Measurements from ENCODE around the gene SLC2A14.
"Not testable (repeated sequence)": the region's sequence is repeated elsewhere in the genome, so short reads cannot be mapped to it uniquely, and the experiment has no call there.

Gene SLC2A14

DNA sequence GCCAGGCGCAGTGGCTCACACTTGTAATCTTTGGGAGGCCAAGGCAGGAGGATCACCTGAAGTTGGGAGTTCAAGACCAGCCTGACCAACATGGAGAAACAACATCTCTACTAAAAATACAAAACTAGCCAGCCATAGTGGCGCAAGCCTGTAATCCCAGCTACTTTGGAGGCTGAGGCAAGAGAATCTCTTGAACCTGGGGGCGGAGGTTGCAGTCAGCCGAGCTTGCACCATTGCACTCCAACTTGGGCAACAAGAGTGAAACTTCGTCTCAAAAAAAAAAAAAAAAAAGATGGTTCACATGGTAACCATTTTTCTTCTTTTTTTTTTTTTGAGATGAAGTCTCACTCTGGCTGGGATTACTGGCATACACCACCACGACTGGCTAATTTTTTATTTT lies 35.3 kb downstream of the SLC2A14 start:
- TF ChIP-seq, protein P1, sequence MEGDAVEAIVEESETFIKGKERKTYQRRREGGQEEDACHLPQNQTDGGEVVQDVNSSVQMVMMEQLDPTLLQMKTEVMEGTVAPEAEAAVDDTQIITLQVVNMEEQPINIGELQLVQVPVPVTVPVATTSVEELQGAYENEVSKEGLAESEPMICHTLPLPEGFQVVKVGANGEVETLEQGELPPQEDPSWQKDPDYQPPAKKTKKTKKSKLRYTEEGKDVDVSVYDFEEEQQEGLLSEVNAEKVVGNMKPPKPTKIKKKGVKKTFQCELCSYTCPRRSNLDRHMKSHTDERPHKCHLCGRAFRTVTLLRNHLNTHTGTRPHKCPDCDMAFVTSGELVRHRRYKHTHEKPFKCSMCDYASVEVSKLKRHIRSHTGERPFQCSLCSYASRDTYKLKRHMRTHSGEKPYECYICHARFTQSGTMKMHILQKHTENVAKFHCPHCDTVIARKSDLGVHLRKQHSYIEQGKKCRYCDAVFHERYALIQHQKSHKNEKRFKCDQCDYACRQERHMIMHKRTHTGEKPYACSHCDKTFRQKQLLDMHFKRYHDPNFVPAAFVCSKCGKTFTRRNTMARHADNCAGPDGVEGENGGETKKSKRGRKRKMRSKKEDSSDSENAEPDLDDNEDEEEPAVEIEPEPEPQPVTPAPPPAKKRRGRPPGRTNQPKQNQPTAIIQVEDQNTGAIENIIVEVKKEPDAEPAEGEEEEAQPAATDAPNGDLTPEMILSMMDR (conservative IDR thresholded peaks at IDR 0.05; ENCODE audit: low read depth, low read length), result no peak
- DNase-seq (ENCODE audit: low read depth), result no peak
- no peak overlapping the region for H3K4me3 ChIP-seq (ENCODE audit: low read length)

DNA sequence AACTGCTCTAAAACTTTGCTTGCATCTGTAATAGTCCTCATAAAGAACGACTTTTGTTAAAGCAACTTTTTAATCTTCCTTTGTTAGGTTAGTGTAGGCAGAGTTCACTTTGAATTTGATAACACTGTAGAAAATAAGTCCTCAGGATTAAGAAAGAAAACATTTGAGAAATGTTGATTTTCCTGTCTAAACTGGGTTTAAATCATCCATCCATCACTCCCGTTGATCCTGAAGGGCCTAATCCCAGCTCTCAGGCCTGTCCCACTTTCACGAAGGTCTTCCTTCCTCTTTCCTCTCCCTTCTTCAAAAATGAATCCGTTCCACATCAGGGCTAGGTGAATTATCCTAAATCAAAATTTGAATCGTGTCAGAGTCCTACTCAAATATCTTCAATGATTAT lies 36.9 kb downstream of the SLC2A14 start:
- DNase-seq (ENCODE audit: low read depth), result no peak
- H3K4me3 ChIP-seq (ENCODE audit: low read length), result no peak overlapping the region
- TF ChIP-seq, protein P1 (conservative IDR thresholded peaks at IDR 0.05; ENCODE audit: low read depth, low read length), result no peak

DNA sequence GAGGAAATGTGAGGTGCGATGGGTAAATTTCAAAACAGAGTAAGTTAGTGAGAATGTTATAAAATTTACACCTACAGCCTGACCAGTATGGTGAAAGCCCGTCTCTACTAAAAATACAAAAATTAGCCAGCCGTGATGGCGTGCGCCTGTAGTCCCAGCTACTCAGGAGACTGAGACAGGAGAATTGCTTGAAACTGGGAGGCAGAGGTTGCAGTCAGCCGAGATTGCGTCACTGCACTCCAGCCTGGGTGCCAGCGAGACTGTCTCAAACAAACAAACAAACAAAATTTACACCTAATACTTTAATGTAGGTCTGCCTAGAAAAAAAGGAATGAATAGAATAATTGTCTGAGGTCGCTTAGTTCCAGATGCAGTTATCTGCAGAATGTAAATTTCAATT lies 37.6 kb downstream of the SLC2A14 start:
- no peak for DNase-seq (ENCODE audit: low read depth)
- no peak overlapping the region for H3K4me3 ChIP-seq (ENCODE audit: low read length)
- TF ChIP-seq, protein P1 (conservative IDR thresholded peaks at IDR 0.05; ENCODE audit: low read depth, low read length), result no peak

DNA sequence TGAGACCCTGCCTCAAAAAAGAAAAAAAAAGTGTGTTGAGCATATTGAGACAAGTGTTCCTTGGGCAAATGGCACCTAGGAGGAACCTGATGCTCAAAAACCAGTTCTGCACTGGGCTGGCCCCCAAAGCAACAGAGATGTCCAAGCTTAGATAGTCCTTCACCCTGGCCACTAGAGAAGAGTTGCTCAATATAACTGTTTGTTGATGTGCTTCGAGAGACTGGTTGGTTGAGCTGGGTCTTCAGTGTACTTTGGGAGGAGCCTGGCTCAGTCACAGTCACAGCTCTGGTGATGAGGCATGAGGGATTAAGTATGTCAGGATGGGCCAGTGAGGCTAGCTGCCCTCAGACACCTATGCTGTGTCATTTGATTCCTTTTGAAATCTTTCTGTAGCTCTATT lies 38.0 kb downstream of the SLC2A14 start:
- TF ChIP-seq, protein P1 (conservative IDR thresholded peaks at IDR 0.05; ENCODE audit: low read depth, low read length), result no peak
- no peak overlapping the region for H3K4me3 ChIP-seq (ENCODE audit: low read length)
- DNase-seq (ENCODE audit: low read depth), result no peak

DNA sequence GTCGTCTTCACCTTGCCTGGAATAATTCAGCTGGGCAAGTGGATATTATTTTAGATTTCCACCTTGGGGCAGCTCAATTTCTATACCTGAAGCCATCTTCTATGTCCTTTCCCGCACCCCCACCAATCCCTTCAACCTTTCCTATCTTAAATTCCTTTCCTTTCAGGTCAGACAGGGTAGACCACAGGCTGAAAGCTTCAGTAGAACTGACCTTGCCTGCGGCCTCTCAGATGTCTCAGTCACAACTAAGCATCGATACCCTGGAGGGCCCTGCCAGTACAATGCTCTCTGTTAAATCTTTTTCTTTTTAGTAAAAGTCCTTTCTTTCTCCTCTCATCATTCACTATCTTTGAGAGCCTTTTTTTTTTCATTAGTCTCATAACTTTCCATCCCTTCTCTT lies 38.9 kb downstream of the SLC2A14 start:
- H3K4me3 ChIP-seq (ENCODE audit: low read length), result no peak overlapping the region
- TF ChIP-seq, protein P1 (conservative IDR thresholded peaks at IDR 0.05; ENCODE audit: low read depth, low read length), result no peak
- no peak for DNase-seq (ENCODE audit: low read depth)

DNA sequence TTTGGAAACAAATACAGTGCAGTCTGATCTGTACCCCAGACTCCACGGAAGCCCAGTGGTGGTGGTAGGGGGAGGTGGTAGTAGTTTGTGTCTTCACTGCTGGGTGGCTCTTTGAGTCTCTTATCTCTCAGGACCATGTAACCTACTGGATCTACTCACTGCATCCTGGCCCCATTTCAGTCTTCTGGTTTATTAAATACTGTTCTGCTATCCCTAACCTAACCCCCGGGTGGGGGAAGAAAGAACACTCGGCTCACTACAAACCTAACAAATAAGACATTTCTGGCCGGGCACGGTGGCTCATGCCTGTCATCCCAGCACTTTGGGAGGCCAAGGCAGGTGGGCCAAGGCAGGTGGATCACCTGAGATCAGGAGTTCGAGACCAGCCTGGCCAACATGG lies 39.5 kb downstream of the SLC2A14 start:
- not testable (repeated sequence) for DNase-seq (ENCODE audit: low read depth); H3K4me3 ChIP-seq (ENCODE audit: low read length)

DNA sequence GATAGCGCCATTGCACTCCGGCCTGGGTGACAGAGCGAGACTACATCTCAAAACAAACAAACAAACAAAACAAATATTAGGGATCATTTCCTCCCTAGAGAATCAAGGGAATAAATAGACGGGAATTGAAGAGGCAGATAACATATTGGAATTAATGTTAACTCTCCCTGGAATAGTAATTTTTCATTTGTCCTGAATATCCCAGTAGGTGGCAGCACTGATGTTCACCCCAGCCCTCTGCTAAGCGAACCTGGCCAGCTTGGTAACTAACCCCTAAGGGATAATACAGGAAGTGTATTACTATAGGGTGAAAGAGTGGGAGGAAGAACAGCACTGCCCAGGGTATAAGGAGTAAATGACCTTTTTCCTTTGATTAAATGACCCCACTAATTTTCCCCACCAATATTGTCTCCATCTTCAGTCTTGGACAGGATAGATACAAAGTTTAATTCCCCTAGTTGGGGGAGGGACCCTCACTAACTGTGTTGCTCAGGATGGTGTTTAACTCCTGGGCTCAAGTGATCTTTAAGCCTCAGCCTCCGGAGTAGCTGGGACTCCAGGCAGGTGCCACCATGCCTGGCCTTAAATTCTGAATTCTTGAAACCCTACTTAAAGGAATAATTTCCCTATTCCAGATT lies 40.5 kb downstream of the SLC2A14 start:
- TF ChIP-seq, protein P1 (conservative IDR thresholded peaks at IDR 0.05; ENCODE audit: low read depth, low read length), result peak; percentile 69
- peak; percentile 4 for DNase-seq (ENCODE audit: low read depth)
- H3K4me3 ChIP-seq (ENCODE audit: low read length), result no peak overlapping the region

DNA sequence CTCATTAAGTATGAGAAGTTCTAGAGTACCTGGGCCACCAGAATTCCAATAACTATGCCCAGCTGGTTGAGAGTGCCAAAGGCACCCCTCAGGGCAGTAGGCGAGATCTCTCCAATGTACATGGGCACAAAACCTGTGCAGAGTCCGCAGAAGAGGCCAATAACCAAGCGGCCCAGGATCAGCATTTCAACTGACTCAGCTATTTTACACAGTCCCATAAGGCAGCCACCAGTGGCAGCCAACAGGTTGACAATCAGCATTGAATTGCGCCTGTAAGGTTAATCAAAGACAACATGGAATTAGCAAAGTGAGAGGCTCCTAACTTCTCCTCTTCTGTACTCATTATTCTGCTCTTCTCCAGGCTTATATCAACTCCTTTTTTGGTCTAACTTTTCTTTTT lies 43.0 kb downstream of the SLC2A14 start:
- H3K4me3 ChIP-seq (ENCODE audit: low read length); DNase-seq (ENCODE audit: low read depth): not testable (repeated sequence)

DNA sequence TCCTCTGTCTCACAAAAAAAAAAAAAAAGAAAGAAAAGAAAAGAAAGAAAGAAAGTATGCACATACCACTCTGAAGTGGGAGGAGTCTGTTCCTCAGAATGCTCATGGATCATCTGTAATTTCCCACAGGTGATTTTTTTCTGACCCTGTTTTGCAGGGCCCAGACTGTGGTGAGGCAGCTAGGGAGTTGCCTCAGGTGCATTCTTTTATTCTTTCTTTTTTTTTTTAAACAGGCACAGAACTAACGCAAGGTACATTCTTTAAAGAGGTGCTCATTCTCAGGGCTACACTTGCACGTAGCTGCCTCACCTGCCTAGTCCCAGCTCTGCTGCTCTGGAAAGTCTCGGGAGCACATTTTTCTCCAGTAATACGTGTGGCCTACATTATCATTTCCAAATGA lies 47.0 kb downstream of the SLC2A14 start:
- not testable (repeated sequence) for DNase-seq (ENCODE audit: low read depth); H3K4me3 ChIP-seq (ENCODE audit: low read length)
